H1 (cell line): Measurements from ENCODE around the gene LEFTY2.

Experiments used
- CBX8 ChIP-seq: fragments of 300-800, 300-1000 bp; sonication (generic); IDR thresholded peaks from 2 replicates; pipeline ENCODE4 v1.7.1; 2016; ENCODE audit warnings: low read depth, low read length, borderline replicate concordance
- EGR1 ChIP-seq: IDR thresholded peaks from 2 replicates; pipeline ENCODE4 v1.6.1; 2011; ENCODE audit warnings: low read depth, low read length, borderline replicate concordance
- POLR2AphosphoS5 ChIP-seq: IDR thresholded peaks from 2 replicates; pipeline ENCODE4 v1.6.1; 2011; ENCODE audit warnings: low read depth, low read length
- RAD21 ChIP-seq, 2 experiments: IDR thresholded peaks in 1 of 2; conservative IDR thresholded peaks in 1 of 2; 2 replicates each; pipeline ENCODE4 v1.6.1; 2011; ENCODE audit warnings: low read depth in 2 of 2, low read length in 2 of 2, improper control_type of control experiment in 1 of 2, inconsistent platforms in 1 of 2, mild to moderate bottlenecking in 1 of 2, moderate library complexity in 1 of 2
- TF ChIP-seq, protein P1 (sequence below), 3 experiments: IDR thresholded peaks; 1 replicate in 2 of 3; 2 replicates in 1 of 3; pipeline versions ENCODE4 v1.5.1 to v1.6.1; 2011; ENCODE audit warnings: low read length in 3 of 3, mild to moderate bottlenecking in 3 of 3, inconsistent platforms in 2 of 3, low read depth in 1 of 3, moderate library complexity in 1 of 3; ENCODE audit not compliant: insufficient read depth in 1 of 3; ENCODE audit errors: control extremely low read depth in 1 of 3

DNA sequence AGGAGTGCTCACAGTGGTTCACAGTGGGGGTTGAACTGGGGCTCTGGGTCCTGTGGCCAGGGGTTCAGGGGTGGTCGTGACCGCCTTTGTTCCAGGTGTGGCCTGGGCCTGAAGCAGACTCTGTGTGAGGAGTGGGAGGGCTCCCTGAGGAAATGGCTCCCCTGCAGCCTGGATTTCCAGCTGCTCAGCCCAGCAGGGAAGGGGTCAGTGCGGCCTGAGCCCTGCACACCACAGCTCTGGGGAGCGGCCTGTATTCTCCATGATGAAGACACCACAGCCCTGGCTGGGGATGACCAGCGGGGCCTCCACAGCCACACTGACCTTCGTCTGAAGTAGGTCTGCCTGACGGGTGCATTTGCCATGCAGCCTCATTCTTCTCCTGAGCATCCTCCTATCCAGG, 33.7 kb downstream of the LEFTY2 start:
- TF ChIP-seq, protein P1, sequence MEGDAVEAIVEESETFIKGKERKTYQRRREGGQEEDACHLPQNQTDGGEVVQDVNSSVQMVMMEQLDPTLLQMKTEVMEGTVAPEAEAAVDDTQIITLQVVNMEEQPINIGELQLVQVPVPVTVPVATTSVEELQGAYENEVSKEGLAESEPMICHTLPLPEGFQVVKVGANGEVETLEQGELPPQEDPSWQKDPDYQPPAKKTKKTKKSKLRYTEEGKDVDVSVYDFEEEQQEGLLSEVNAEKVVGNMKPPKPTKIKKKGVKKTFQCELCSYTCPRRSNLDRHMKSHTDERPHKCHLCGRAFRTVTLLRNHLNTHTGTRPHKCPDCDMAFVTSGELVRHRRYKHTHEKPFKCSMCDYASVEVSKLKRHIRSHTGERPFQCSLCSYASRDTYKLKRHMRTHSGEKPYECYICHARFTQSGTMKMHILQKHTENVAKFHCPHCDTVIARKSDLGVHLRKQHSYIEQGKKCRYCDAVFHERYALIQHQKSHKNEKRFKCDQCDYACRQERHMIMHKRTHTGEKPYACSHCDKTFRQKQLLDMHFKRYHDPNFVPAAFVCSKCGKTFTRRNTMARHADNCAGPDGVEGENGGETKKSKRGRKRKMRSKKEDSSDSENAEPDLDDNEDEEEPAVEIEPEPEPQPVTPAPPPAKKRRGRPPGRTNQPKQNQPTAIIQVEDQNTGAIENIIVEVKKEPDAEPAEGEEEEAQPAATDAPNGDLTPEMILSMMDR (IDR thresholded peaks at IDR 0.05; ENCODE audit: control extremely low read depth in 1 of 3, insufficient read depth in 1 of 3, low read depth in 1 of 3, low read length in 3 of 3) = no peak
- TF ChIP-seq CBX8 (no peak), RAD21 (IDR thresholded peaks at IDR 0.05 in 1 of 2, conservative IDR thresholded peaks at IDR 0.05 in 1 of 2; ENCODE audit: low read depth in 2 of 2, low read length in 2 of 2) (no peak), POLR2AphosphoS5 (no peak), EGR1 (no peak)
